Natural killer cell treated with Interleukin-12 subunit alpha and Interleukin-12 subunit beta and Interleukin-15 and Interleukin-18, amount 100 ng/mL, for 72 hours (primary cell): ENCODE measurements around the gene BCKDHB. TPM values are rescaled to one million over a fixed set of nuclear protein-coding genes. Genes with fewer than 3 reads are reported as not detected.
"Not testable (repeated sequence)": the region's sequence is repeated elsewhere in the genome, so short reads cannot be mapped to it uniquely, and the experiment has no call there.

ENCODE experiments used
- ATAC-seq, 2 donors: fragments of 150-1000 bp; cut with Tn5 transposase in 1 of 2; sonication (Bioruptor Pico), chemical (Tn5 transposase) in 1 of 2; 2 replicates each; pipeline ENCODE4 v1.10.0; 2021
- DNase-seq: peaks from one replicate; pipeline ENCODE4 v3.0.0; 2022; ENCODE audit warnings: low spot score
- H3K27ac Mint-ChIP-seq, 2 donors: 1 replicate in 1 of 2; 2 replicates in 1 of 2; pipeline ENCODE4 v1.8.0; 2022; ENCODE audit warnings: mixed read lengths in 2 of 2, mild to moderate bottlenecking in 1 of 2, moderate library complexity in 1 of 2
- H3K27me3 Mint-ChIP-seq, 2 donors: 1 replicate in 1 of 2; 2 replicates in 1 of 2; pipeline ENCODE4 v1.8.0; 2022; ENCODE audit warnings: mixed read lengths in 2 of 2
- H3K36me3 Mint-ChIP-seq: one replicate; pipeline ENCODE4 v1.8.0; 2022; ENCODE audit warnings: mixed read lengths
- H3K4me1 Mint-ChIP-seq, 2 donors: 1 replicate in 1 of 2; 2 replicates in 1 of 2; pipeline ENCODE4 v1.8.0; 2022; ENCODE audit warnings: low read depth in 2 of 2, mixed read lengths in 2 of 2, mild to moderate bottlenecking in 1 of 2
- H3K4me3 Mint-ChIP-seq: one replicate; pipeline ENCODE4 v1.8.0; 2022; ENCODE audit warnings: mixed read lengths
- H3K9me3 Mint-ChIP-seq: 2 replicates; pipeline ENCODE4 v1.8.0; 2022; ENCODE audit warnings: mixed read lengths
- total RNA-seq, 2 donors: library from RNA; stranded (reverse); gene quantifications; one replicate each; pipeline ENCODE4 v1.2.3, GENCODE V29; 2022

BCKDHB gene
- total RNA-seq, 2 donors from 2014 or later, result 15.3 to 19.2 TPM

GRCh38 chr6:80233958-80234357 is 127.5 kb downstream of the BCKDHB start:
- Mint-ChIP-seq H3K27me3 (no peaks in the 10 kb centered on the region), H3K9me3 (no peaks in the 10 kb centered on the region), H3K4me3 (no peak overlapping the region), H3K27ac (no peak overlapping the region), H3K4me1 (no peaks in the 10 kb centered on the region), H3K36me3 (no peaks in the 10 kb centered on the region)
- no peak for ATAC-seq
- DNase-seq, result no peak

DNA sequence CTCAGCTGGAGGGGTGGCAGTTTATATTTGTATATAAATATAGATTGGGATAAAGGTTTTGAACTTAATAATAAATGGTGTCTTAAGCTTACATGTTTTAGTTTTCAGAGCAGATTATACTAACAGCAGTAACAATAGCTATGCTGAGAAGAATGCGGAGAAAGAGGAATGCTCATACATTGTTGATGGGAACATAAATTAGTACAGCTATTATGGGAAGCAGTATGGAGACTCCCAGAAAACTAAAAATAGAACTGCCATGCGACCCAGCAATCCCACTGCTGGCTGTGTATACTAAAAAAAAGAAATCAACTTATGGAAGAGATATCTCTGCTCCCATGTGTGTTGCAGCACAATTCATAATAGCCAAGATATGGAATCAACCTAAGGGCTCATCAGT is 127.9 kb downstream of the BCKDHB start:
- H3K4me3 Mint-ChIP-seq, result no peak overlapping the region
- ATAC-seq, result no peak
- no peaks in the 10 kb centered on the region for H3K36me3 Mint-ChIP-seq
- H3K27ac Mint-ChIP-seq, result no peak overlapping the region
- no peaks in the 10 kb centered on the region for H3K27me3 Mint-ChIP-seq
- no peaks in the 10 kb centered on the region for H3K9me3 Mint-ChIP-seq
- DNase-seq, result no peak
- H3K4me1 Mint-ChIP-seq, result no peaks in the 10 kb centered on the region

DNA sequence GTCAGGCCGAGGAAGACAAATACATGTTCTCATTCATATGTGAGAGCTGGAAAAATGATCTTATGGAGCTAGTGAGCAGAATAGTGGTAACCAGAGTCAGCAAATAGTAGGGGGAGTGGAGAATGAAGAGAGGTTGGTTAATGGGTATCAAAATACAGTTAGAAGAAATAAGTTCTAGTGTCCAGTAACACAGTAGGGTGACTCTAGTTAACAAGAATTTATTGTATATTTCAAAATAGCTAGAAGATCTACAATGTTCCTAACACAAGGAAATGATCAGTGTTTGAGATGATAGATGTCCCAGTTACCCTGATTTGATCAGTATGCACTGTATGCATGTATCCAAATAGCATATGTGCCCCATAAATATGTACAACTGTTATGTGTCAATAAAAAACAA is 128.4 kb downstream of the BCKDHB start:
- Mint-ChIP-seq H3K27me3 (no peaks in the 10 kb centered on the region), H3K27ac (no peak overlapping the region), H3K4me3 (no peak overlapping the region), H3K36me3 (no peaks in the 10 kb centered on the region), H3K4me1 (no peaks in the 10 kb centered on the region), H3K9me3 (no peaks in the 10 kb centered on the region)
- DNase-seq, result no peak
- no peak for ATAC-seq

DNA sequence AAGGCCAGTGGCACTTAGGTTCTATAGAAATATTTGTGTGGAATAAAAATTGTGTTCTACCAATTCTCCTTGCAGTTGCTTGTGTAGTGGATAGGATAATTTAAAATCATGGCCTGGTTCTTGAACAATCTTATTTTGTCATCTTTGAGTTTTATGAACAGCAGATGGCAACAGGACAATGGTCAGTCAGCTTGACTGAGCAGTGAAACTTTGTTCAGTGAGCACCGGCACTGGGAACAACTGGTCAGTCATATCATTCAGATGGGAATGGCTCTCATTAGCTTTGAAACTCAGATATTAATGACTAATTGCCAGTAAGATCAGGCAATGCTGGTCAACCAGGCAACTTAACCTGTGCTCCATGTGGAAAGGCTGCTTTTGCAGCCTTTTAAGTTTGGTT is 129.2 kb downstream of the BCKDHB start:
- Mint-ChIP-seq H3K36me3 (no peaks in the 10 kb centered on the region), H3K4me3 (no peak overlapping the region), H3K4me1 (no peaks in the 10 kb centered on the region), H3K9me3 (no peaks in the 10 kb centered on the region), H3K27me3 (no peaks in the 10 kb centered on the region), H3K27ac (no peak overlapping the region)
- no peak for DNase-seq
- no peak for ATAC-seq

DNA sequence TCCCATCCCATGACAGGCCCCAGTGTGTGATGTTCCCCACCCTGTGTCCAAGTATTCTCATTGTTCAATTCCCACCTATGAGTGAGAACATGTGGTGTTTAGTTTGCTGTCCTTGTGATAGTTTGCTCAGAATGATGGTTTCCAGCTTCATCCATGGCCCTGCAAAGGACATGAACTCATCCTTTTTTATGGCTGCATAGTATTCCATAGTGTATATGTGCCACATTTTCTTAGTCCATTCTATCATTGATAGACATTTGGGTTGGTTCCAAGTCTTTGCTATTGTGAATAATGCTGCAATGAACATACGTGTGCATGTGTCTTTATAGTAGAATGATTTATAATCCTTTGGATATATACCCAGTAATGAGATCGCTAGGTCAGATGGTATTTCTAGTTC is 132.3 kb downstream of the BCKDHB start:
- H3K4me1 Mint-ChIP-seq, DNase-seq, H3K4me3 Mint-ChIP-seq, H3K27me3 Mint-ChIP-seq, H3K27ac Mint-ChIP-seq, H3K9me3 Mint-ChIP-seq, H3K36me3 Mint-ChIP-seq, ATAC-seq: not testable (repeated sequence)

DNA sequence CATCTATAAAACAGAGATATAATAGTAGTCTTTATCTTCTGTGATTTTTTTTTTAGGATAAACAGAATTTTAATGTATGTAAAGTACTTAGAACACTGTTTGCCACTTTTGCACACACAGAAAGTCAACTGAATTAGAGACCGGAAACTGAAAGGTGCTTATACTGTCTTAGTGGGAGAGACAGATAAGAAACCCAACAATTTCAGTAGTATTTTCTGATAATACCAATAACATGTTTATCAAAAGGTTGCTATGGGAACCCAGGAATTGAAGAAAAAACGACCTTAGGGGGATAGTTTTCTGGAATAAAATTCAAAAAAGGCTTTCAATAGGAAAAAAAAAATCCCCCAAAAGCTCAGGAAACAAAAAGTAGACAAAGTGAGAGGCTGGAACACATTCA is 138.6 kb downstream of the BCKDHB start:
- Mint-ChIP-seq H3K4me1 (peaks cover 2 to 9% of the 10 kb centered on the region in 2 donors), H3K27ac (no peak overlapping the region), H3K4me3 (no peak overlapping the region), H3K36me3 (no peaks in the 10 kb centered on the region), H3K27me3 (no peaks in the 10 kb centered on the region), H3K9me3 (no peaks in the 10 kb centered on the region)
- DNase-seq (no peak), ATAC-seq (no peak)

GRCh38 chr6:80249897-80250296 is 143.4 kb downstream of the BCKDHB start:
- DNase-seq (no peak), ATAC-seq (no peak)
- no peaks in the 10 kb centered on the region for H3K36me3 Mint-ChIP-seq
- H3K4me1 Mint-ChIP-seq, result peaks cover 7 to 14% of the 10 kb centered on the region in 2 donors
- H3K27me3 Mint-ChIP-seq, result no peaks in the 10 kb centered on the region
- H3K4me3 Mint-ChIP-seq, result no peak overlapping the region
- H3K27ac Mint-ChIP-seq, result no peak overlapping the region
- H3K9me3 Mint-ChIP-seq, result no peaks in the 10 kb centered on the region

- H3K9me3 Mint-ChIP-seq, result no peaks in the 10 kb centered on the region
- no peaks in the 10 kb centered on the region for H3K27me3 Mint-ChIP-seq
- H3K27ac Mint-ChIP-seq, result no peak overlapping the region
- H3K4me3 Mint-ChIP-seq, result no peak overlapping the region
- peaks cover 7 to 14% of the 10 kb centered on the region in 2 donors for H3K4me1 Mint-ChIP-seq
- DNase-seq (no peak), ATAC-seq (peak in 1 of 2 donors; percentile 52)
- no peaks in the 10 kb centered on the region for H3K36me3 Mint-ChIP-seq
These were observed 144.0 kb downstream of the BCKDHB start for GRCh38 chr6:80250391-80250997.

GRCh38 chr6:80251321-80251720 is 144.8 kb downstream of the BCKDHB start:
- H3K27me3 Mint-ChIP-seq, result no peaks in the 10 kb centered on the region
- H3K27ac Mint-ChIP-seq, result no peak overlapping the region
- no peaks in the 10 kb centered on the region for H3K36me3 Mint-ChIP-seq
- H3K9me3 Mint-ChIP-seq, result no peaks in the 10 kb centered on the region
- no peak for ATAC-seq
- no peak overlapping the region for H3K4me3 Mint-ChIP-seq
- peaks cover 7 to 14% of the 10 kb centered on the region in 2 donors for H3K4me1 Mint-ChIP-seq
- no peak for DNase-seq

DNA sequence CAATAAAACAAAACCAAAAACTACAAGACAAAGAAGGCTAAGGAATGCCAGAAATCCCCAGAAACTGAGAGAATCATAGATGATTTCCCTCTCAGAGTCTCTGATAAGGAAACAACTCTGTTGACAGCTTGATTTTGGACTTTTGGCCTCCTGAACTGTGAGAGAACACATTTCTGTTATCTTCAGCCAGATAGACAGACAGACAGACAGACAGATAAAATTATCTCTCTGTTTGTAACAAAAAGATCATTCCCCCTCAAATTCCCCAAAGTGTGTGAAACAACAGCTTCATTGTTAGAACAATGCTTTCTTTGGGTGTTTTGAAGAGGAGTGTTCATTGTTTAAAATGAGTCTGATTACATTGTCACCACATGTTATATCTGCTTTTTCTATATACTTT is 148.2 kb downstream of the BCKDHB start:
- H3K36me3 Mint-ChIP-seq, result no peaks in the 10 kb centered on the region
- no peak overlapping the region for H3K27ac Mint-ChIP-seq
- peaks cover 7% of the 10 kb centered on the region in 2 donors for H3K4me1 Mint-ChIP-seq
- no peak overlapping the region for H3K4me3 Mint-ChIP-seq
- no peaks in the 10 kb centered on the region for H3K27me3 Mint-ChIP-seq
- H3K9me3 Mint-ChIP-seq, result no peaks in the 10 kb centered on the region
- DNase-seq (no peak), ATAC-seq (no peak)

DNA sequence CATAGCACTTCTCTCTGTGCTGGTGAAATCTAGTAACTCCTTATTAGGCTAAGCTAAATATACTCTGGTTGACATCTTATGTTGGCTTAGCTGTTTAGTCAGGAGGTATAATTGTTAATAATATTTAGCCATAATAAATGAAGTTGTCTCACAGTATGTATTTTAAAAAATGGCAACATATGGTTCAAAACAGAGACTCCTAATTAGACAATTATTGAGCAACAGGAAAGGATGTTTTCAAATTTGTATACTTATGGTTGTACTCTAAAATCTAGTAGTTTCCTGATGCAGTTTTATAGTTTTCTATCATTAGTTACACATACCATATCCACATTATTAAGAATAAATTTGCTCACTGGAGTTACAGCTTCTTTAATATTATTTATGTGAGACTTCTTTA is 150.2 kb downstream of the BCKDHB start:
- H3K27ac Mint-ChIP-seq, result no peak overlapping the region
- no peaks in the 10 kb centered on the region for H3K4me1 Mint-ChIP-seq
- H3K9me3 Mint-ChIP-seq, result no peaks in the 10 kb centered on the region
- ATAC-seq (no peak), DNase-seq (no peak)
- H3K4me3 Mint-ChIP-seq, result no peak overlapping the region
- H3K27me3 Mint-ChIP-seq, result no peaks in the 10 kb centered on the region
- H3K36me3 Mint-ChIP-seq, result no peaks in the 10 kb centered on the region

- Mint-ChIP-seq H3K9me3 (no peaks in the 10 kb centered on the region), H3K4me3 (no peak overlapping the region), H3K27me3 (no peaks in the 10 kb centered on the region), H3K4me1 (no peaks in the 10 kb centered on the region), H3K36me3 (no peaks in the 10 kb centered on the region), H3K27ac (no peak overlapping the region)
- DNase-seq (no peak), ATAC-seq (no peak)
These were observed 152.6 kb downstream of the BCKDHB start for GRCh38 chr6:80259118-80259517.

- no peaks in the 10 kb centered on the region for H3K4me1 Mint-ChIP-seq
- H3K36me3 Mint-ChIP-seq, result peaks cover 5% of the 10 kb centered on the region
- no peak overlapping the region for H3K27ac Mint-ChIP-seq
- no peak for ATAC-seq
- DNase-seq, result no peak
- no peaks in the 10 kb centered on the region for H3K9me3 Mint-ChIP-seq
- no peaks in the 10 kb centered on the region for H3K27me3 Mint-ChIP-seq
- no peak overlapping the region for H3K4me3 Mint-ChIP-seq
These were observed 157.1 kb downstream of the BCKDHB start for GRCh38 chr6:80263585-80263984.

GRCh38 chr6:80268865-80269730 is 162.6 kb downstream of the BCKDHB start:
- H3K4me3 Mint-ChIP-seq, result no peak overlapping the region
- ATAC-seq, result no peak
- H3K36me3 Mint-ChIP-seq, result peaks cover 5% of the 10 kb centered on the region
- H3K4me1 Mint-ChIP-seq, result no peaks in the 10 kb centered on the region
- no peak for DNase-seq
- no peaks in the 10 kb centered on the region for H3K9me3 Mint-ChIP-seq
- H3K27me3 Mint-ChIP-seq, result no peaks in the 10 kb centered on the region
- H3K27ac Mint-ChIP-seq, result no peak overlapping the region
